Smooth muscle cell of the umbilical artery (primary cell): ENCODE data around the gene SLC25A40. TPM values are rescaled to one million over a fixed set of nuclear protein-coding genes. Genes with fewer than 3 reads are reported as not detected.

Experiments used
- total RNA-seq: library from RNA; depleted of rRNA; stranded (reverse); fragments of >200 nt; gene quantifications from 2 replicates; pipeline ENCODE4 v1.2.3, GENCODE V29; 2014

SLC25A40 gene, protein sequence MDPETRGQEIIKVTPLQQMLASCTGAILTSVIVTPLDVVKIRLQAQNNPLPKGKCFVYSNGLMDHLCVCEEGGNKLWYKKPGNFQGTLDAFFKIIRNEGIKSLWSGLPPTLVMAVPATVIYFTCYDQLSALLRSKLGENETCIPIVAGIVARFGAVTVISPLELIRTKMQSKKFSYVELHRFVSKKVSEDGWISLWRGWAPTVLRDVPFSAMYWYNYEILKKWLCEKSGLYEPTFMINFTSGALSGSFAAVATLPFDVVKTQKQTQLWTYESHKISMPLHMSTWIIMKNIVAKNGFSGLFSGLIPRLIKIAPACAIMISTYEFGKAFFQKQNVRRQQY
- total RNA-seq: 3.6 and 7.3 TPM in 2 replicates

DNA sequence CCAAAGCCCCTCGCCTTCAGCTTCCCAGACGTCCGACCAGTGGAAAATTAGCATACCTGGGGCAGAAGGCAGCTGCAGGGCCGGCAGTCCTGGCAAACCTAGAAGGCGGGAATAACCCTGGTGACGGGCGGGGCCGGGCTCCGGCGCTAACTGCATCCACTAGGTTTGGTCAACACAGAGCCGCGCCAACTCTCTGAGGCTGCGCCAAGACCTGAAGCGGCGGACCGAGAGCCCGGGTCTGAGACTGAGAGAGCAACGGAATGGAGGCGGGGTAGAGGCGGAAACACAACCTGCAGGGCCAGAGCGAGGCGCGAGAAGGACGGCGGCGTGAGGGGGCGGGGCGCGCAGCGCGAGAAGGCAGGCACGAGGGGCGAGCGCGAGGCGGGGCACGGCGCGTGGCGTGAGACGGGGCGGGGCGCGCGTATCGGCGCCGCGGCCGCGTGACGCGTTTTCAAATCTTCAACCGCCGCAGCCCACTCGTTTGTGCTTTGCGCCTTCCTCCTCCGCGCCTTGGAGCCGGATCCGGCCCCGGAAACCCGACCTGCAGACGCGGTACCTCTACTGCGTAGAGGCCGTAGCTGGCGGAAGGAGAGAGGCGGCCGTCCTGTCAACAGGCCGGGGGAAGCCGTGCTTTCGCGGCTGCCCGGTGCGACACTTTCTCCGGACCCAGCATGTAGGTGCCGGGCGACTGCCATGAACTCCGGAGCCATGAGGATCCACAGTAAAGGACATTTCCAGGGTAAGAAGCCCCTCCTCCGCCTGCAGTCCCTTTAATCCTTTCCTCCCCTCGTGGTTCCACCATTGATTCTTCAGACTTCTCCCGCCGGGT lies at the start of gene SLC25A40, which contains the start of gene DBF4:
Gene SLC25A40 (minus strand): TSS at position 321 of the 829 bp plus-strand sequence. CDS start 17,633 bp downstream, outside the sequence.
Gene DBF4 (plus strand): TSS at position 454 of the 829 bp plus-strand sequence. CDS start 240 bp downstream, at position 694.

Other genes with a start within 250 kb of the SLC25A40 start
- not detected in 2 replicates for gene RUNDC3B, start 248.0 kb downstream of the SLC25A40 start, total RNA-seq
- gene DBF4, start 133 bp upstream of the SLC25A40 start, total RNA-seq: 6.8 and 22.5 TPM in 2 replicates
- gene ADAM22, start 57.9 kb upstream of the SLC25A40 start, total RNA-seq: 0.89 and 1.8 TPM in 2 replicates